ENCODE results near the gene CHRNB1. TPM values are rescaled to one million over a fixed set of nuclear protein-coding genes. Genes with fewer than 3 reads are reported as not detected.

CHRNB1 gene
- total and polyA plus RNA-seq, 12 donors = 18.7 to 56.3 (median 36.9) TPM

GRCh38 chr17:7440113-7440833 is 4.6 kb upstream of the CHRNB1 start:
- Histone ChIP-seq H3K27me3 (no peaks in the 10 kb centered on the region), H3K4me1 (replicated peaks in 1 of 2) (peaks cover 59 to 60% of the 10 kb centered on the region in 2 donors), H3K9me3 (replicated peaks in 1 of 3) (no peaks in the 10 kb centered on the region), H3K4me3 (peak overlapping the region in 2 of 4 donors; percentile 50 to 62), H3K36me3 (replicated peaks in 1 of 2) (no peaks in the 10 kb centered on the region), H3K27ac (peak overlapping the region; percentile 65 to 94 (median 87))
- DNase-seq = peak; percentile 86 to 93 (median 90)
- intact Hi-C loops (cut with DNase I) = no loop called here
- TF ChIP-seq POLR2A (IDR thresholded peaks at IDR 0.05) (peak in 1 of 2 donors; percentile 51), CTCF (IDR thresholded peaks at IDR 0.05) (no peak)
- WGBS, 4 donors = 0 to 3% (median 1%) methylated on average over 15 to 46 of the region's 46 CpGs

GRCh38 chr17:7440834-7441195 is 4.0 kb upstream of the CHRNB1 start:
- DNase-seq = peak; percentile 77 to 91 (median 88)
- 3 to 14% (median 7%) methylated on average over 8 to 11 of the region's 12 CpGs for WGBS, 4 donors
- H3K36me3 ChIP-seq (replicated peaks in 1 of 2) = no peaks in the 10 kb centered on the region
- H3K27me3 ChIP-seq = no peaks in the 10 kb centered on the region
- no peaks in the 10 kb centered on the region for H3K9me3 ChIP-seq (replicated peaks in 1 of 3)
- H3K4me1 ChIP-seq (replicated peaks in 1 of 2) = peaks cover 55 to 63% of the 10 kb centered on the region in 2 donors
- peak overlapping the region; percentile 65 to 94 (median 87) for H3K27ac ChIP-seq
- intact Hi-C loops (cut with DNase I) = no loop called here
- no peak for TF ChIP-seq POLR2A (IDR thresholded peaks at IDR 0.05)
- TF ChIP-seq CTCF (IDR thresholded peaks at IDR 0.05) = peak in 1 of 6 experiments; percentile 24
- peak overlapping the region in 2 of 4 donors; percentile 50 to 62 for H3K4me3 ChIP-seq

GRCh38 chr17:7441266-7441665 is 3.6 kb upstream of the CHRNB1 start:
- Histone ChIP-seq H3K4me1 (replicated peaks in 1 of 2) (peaks cover 51 to 61% of the 10 kb centered on the region in 2 donors), H3K4me3 (no peak overlapping the region), H3K9me3 (replicated peaks in 1 of 3) (no peaks in the 10 kb centered on the region), H3K27me3 (no peaks in the 10 kb centered on the region), H3K27ac (peak overlapping the region; percentile 65 to 94 (median 87)), H3K36me3 (replicated peaks in 1 of 2) (no peaks in the 10 kb centered on the region)
- intact Hi-C loops (cut with DNase I) = no loop called here
- 27 to 59% (median 42%) methylated on average over 7 of the region's 7 CpGs for WGBS, 4 donors
- TF ChIP-seq POLR2A (IDR thresholded peaks at IDR 0.05) = peak in 1 of 2 donors; percentile 24
- TF ChIP-seq CTCF (IDR thresholded peaks at IDR 0.05) = no peak
- DNase-seq = peak in 6 of 7 donors; percentile 61 to 74 (median 71)

- Histone ChIP-seq H3K9me3 (replicated peaks in 1 of 3) (no peaks in the 10 kb centered on the region), H3K27ac (no peak overlapping the region), H3K27me3 (no peaks in the 10 kb centered on the region), H3K4me3 (no peak overlapping the region), H3K36me3 (replicated peaks in 1 of 2) (no peaks in the 10 kb centered on the region), H3K4me1 (replicated peaks in 1 of 2) (peaks cover 42 to 53% of the 10 kb centered on the region in 2 donors)
- 86 to 100% (median 94%) methylated on average over 2 of the region's 2 CpGs for WGBS, 4 donors
- DNase-seq = no peak
- no peak for TF ChIP-seq CTCF (IDR thresholded peaks at IDR 0.05)
- TF ChIP-seq POLR2A (IDR thresholded peaks at IDR 0.05) = no peak
- intact Hi-C loops (cut with DNase I) = no loop called here
Observed at GRCh38 chr17:7442142-7442541, 2.7 kb upstream of the CHRNB1 start.

Measured in adrenal gland (tissue), 12 donors.